T-cell (primary cell): ENCODE data around the gene CKM. TPM values are rescaled to one million over a fixed set of nuclear protein-coding genes. Genes with fewer than 3 reads are reported as not detected.
A peak's percentile ranks its signal among the peaks of the same experiment; 100 is the strongest.
"Not testable (repeated sequence)": the region's sequence is repeated elsewhere in the genome, so short reads cannot be mapped to it uniquely, and the experiment has no call there.

ENCODE experiments used
- ATAC-seq, 4 experiments: fragments of 200-7000 bp in 3 of 4; fragments of 150-1000 bp in 1 of 4; cut with Tn5 transposase; replicated peaks in 1 of 4; 1 replicate in 3 of 4; 2 replicates in 1 of 4; pipeline ENCODE4 v1.10.0; 2021; ENCODE audit warnings: moderate library complexity in 3 of 4, mild to moderate bottlenecking in 2 of 4, moderate number of reproducible peaks in 1 of 4
- CTCF ChIA-PET, 2 donors: fragments of 300-600 bp; sonication (Branson Sonifier 250); formaldehyde crosslinking; loops; one replicate each; lab custom pipeline; 2022; ENCODE audit warnings: antibody characterized with exemption in 2 of 2; lab: Charles Lee
- POLR2A ChIA-PET, 2 donors: fragments of 300-600 bp; sonication (Branson Sonifier 250); formaldehyde crosslinking; loops; one replicate each; lab custom pipeline; 2022; ENCODE audit warnings: antibody characterized with exemption in 2 of 2; lab: Charles Lee
- DNase-seq, 35 experiments: peaks; one replicate each; pipeline versions ENCODE4 v3.0.0 to v3.0.0-alpha.2; 2013 to 2023
- H3K27ac ChIP-seq: one replicate; pipeline ENCODE4 v1.5.1; 2013; ENCODE audit warnings: low read length
- H3K27me3 ChIP-seq, 2 experiments: replicated peaks in 1 of 2; 1 replicate in 1 of 2; 2 replicates in 1 of 2; pipeline versions ENCODE4 v1.6.1 to v1.7.0; 2013; ENCODE audit warnings: low read length in 1 of 2, mixed read lengths in 1 of 2; ENCODE audit not compliant: control insufficient read depth in 2 of 2, insufficient read depth in 2 of 2; ENCODE audit errors: extremely low read depth in 1 of 2
- H3K36me3 ChIP-seq, 2 donors: 1 replicate in 1 of 2; 2 replicates in 1 of 2; pipeline versions ENCODE4 v1.6.1 to v1.7.0; 2013; ENCODE audit warnings: low read length in 1 of 2; ENCODE audit not compliant: control insufficient read depth in 2 of 2, insufficient read depth in 1 of 2; ENCODE audit errors: extremely low read depth in 1 of 2
- H3K4me1 ChIP-seq, 2 experiments: 1 replicate in 1 of 2; 2 replicates in 1 of 2; pipeline versions ENCODE4 v1.6.1 to v1.7.0; 2013; ENCODE audit warnings: low read length in 2 of 2, mixed read lengths in 1 of 2; ENCODE audit not compliant: insufficient read depth in 2 of 2, control insufficient read depth in 1 of 2; ENCODE audit errors: extremely low read depth in 1 of 2
- H3K4me3 ChIP-seq, 2 donors: 1 replicate in 1 of 2; 2 replicates in 1 of 2; pipeline versions ENCODE4 v1.5.1 to v1.7.0; 2013; ENCODE audit warnings: mild to moderate bottlenecking in 2 of 2, low read length in 1 of 2, moderate library complexity in 1 of 2; ENCODE audit not compliant: control insufficient read depth in 1 of 2; ENCODE audit errors: extremely low read depth in 1 of 2
- H3K9me3 ChIP-seq: 2 replicates; pipeline ENCODE4 v1.7.0; 2013
- H3K27ac Mint-ChIP-seq, 2 donors: one replicate each; pipeline ENCODE4 v1.8.0; 2020 to 2021; ENCODE audit warnings: mild to moderate bottlenecking in 2 of 2, mixed read lengths in 2 of 2
- H3K27me3 Mint-ChIP-seq, 2 donors: one replicate each; pipeline ENCODE4 v1.8.0; 2021 to 2022; ENCODE audit warnings: mixed read lengths in 2 of 2
- H3K36me3 Mint-ChIP-seq: one replicate; pipeline ENCODE4 v1.8.0; 2021; ENCODE audit warnings: mixed read lengths
- H3K4me1 Mint-ChIP-seq, 3 donors: one replicate each; pipeline ENCODE4 v1.8.0; 2020 to 2022; ENCODE audit warnings: mixed read lengths in 3 of 3, mild to moderate bottlenecking in 1 of 3
- H3K4me3 Mint-ChIP-seq, 3 donors: one replicate each; pipeline ENCODE4 v1.8.0; 2020 to 2022; ENCODE audit warnings: mild to moderate bottlenecking in 3 of 3, mixed read lengths in 3 of 3, moderate library complexity in 3 of 3
- H3K9me3 Mint-ChIP-seq, 3 donors: one replicate each; pipeline ENCODE4 v1.8.0; 2020 to 2022; ENCODE audit warnings: mixed read lengths in 3 of 3
- WGBS: methylation state at CpG from one replicate; pipeline ENCODE4 v1.1.5; 2013; ENCODE audit warnings: missing lambda C conversion rate; ENCODE audit not compliant: insufficient coverage; 5-methylcytosine and 5-hydroxymethylcytosine counted together
- total RNA-seq, 35 experiments: library from RNA in 6 of 35; stranded (reverse) in 6 of 35; fragments of 120-200 nt in 1 of 35; gene quantifications; one replicate each; pipeline versions ENCODE4 v1.2.1 to v1.2.4 and lab custom pipeline; 2013 to 2026

The CKM gene
- total RNA-seq, 5 donors from 2014 or later (not counting 1 experiment from before 2014, with no cell fraction given) = not detected

DNA sequence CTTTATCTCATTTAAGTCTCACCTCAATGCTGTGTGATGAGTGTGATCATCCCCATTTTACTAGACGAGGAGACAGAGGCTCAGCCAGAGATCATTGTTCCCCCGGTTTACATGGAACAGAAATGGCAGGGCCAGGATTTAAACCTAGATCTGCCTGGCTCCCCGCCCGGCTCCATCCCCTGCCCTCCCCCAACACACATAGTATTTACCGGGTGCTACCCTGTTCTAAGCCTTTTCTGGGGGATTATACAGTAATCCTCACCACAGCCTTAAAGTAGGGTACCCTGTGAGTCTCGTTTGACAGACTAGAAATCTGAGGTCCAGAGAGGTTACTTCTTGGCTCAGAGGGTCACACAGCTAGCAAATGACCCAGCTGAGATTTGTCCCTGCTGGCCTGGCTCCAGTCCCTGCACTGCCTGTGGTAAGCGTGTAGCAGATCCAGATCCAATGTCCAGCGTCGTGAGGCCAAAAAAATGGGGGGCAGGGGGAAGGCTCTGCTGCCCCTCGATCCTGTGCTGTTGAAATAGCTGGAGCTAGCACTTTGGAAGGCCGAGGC lies 14.1 kb upstream of the CKM start:
- Histone ChIP-seq H3K27ac (no peak overlapping the region), H3K27me3 (peaks cover 6 to 56% of the 10 kb centered on the region in 2 experiments), H3K4me1 (peaks cover 0 to 14% of the 10 kb centered on the region in 2 experiments), H3K4me3 (no peak overlapping the region), H3K36me3 (no peaks in the 10 kb centered on the region), H3K9me3 (no peaks in the 10 kb centered on the region)
- Mint-ChIP-seq H3K36me3 (no peaks in the 10 kb centered on the region), H3K9me3 (no peaks in the 10 kb centered on the region), H3K4me3 (no peak overlapping the region), H3K4me1 (peaks cover 6 to 16% (median 8%) of the 10 kb centered on the region in 3 donors), H3K27ac (no peak overlapping the region), H3K27me3 (peaks cover 22 to 24% of the 10 kb centered on the region in 2 donors)
- WGBS = 72% methylated on average over 4 of the region's 11 CpGs
- POLR2A ChIA-PET = interaction anchor here in 1 of 2 donors (0.7 kb wide), 1 partner anchor 136 kb away, joined by 10 read pairs; no protein-coding TSS in a partner anchor
- ATAC-seq (no peak), DNase-seq (no peak)
- CTCF ChIA-PET = interaction anchor here in 1 of 2 donors (0.7 kb wide), 1 partner anchor 1676 kb away, joined by 3 read pairs; no protein-coding TSS in a partner anchor

DNA sequence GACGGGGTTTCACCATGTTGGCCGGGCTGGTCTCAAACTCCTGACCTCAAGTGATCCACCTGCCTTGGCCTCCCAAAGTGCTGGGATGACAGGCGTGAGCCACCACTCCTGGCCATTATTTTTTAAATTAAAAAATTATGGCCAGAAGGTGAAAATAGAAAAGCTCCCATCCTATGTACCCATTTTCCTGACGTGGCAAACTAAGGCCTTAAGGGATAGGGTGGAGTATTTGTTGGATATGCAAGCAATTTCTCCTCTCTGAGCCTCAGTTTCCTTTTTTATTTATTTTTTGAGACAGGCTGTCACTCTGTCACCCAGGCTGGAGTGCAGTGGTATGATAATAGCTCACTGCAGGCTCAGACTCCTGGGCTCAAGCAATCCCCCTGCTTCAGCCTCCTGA lies 12.2 kb upstream of the CKM start:
- H3K27me3 ChIP-seq = peaks cover 0 to 46% of the 10 kb centered on the region in 2 experiments
- WGBS = 100% methylated on average over 2 of the region's 4 CpGs
- H3K9me3 Mint-ChIP-seq, ATAC-seq, DNase-seq, H3K4me1 ChIP-seq, H3K4me3 Mint-ChIP-seq, H3K27ac ChIP-seq, H3K4me1 Mint-ChIP-seq, CTCF ChIA-PET, POLR2A ChIA-PET, H3K4me3 ChIP-seq, H3K9me3 ChIP-seq, H3K27ac Mint-ChIP-seq, H3K36me3 ChIP-seq, H3K36me3 Mint-ChIP-seq: not testable (repeated sequence)
- H3K27me3 Mint-ChIP-seq = peaks cover 17 to 19% of the 10 kb centered on the region in 2 donors

DNA sequence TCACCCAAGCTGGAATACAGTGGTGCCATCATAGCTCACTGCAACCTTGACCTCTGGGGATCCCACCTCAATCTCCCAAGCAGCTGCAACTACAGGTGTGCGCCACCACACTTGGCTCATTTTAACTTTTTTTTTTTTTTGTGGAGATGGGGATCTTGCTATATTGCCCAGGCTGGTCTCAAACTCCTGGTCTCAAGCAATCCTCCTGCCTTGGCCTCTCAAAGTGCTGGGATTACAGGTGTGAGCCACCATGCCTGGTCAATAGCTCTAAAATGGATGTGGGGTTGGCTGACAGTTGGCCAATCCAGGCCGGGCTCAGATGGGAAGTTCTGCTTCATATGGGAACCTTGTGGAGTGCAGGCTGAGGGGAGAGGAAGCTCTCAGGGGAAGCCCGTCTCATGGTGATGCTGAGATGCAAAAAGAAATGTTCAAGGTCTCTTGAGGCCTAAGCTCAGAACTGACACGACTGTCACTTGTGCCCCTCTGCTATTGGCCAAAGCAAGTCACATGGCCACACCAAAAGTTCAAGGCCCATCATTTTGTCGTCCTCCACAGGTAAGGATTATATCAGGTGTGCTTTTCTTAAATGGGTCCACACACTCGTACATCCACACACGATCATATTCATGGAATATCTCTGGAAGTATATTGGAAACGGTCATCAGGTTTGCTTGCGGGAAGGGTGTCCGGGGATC lies 11.1 kb upstream of the CKM start:
- CTCF ChIA-PET = interaction anchor here in 1 of 2 donors (0.6 kb wide), 1 partner anchor 67 kb away, joined by 5 read pairs; no protein-coding TSS in a partner anchor
- H3K27ac ChIP-seq = no peak overlapping the region
- H3K36me3 ChIP-seq = no peaks in the 10 kb centered on the region
- Mint-ChIP-seq H3K4me1 (peaks cover 3 to 6% (median 3%) of the 10 kb centered on the region in 3 donors), H3K4me3 (no peak overlapping the region), H3K36me3 (no peaks in the 10 kb centered on the region), H3K27ac (no peak overlapping the region), H3K9me3 (no peaks in the 10 kb centered on the region), H3K27me3 (peaks cover 10 to 11% of the 10 kb centered on the region in 2 donors)
- POLR2A ChIA-PET = interaction anchor here in 1 of 2 donors (0.6 kb wide), 2 partner anchors 10 to 209 kb away, joined by 3 to 4 read pairs; no protein-coding TSS in a partner anchor
- peaks cover 0 to 5% of the 10 kb centered on the region in 2 experiments for H3K4me1 ChIP-seq
- no peak for ATAC-seq
- H3K4me3 ChIP-seq = no peak overlapping the region
- WGBS = 85% methylated on average over 3 of the region's 10 CpGs
- no peaks in the 10 kb centered on the region for H3K9me3 ChIP-seq
- no peak for DNase-seq
- peaks cover 0 to 37% of the 10 kb centered on the region in 2 experiments for H3K27me3 ChIP-seq

DNA sequence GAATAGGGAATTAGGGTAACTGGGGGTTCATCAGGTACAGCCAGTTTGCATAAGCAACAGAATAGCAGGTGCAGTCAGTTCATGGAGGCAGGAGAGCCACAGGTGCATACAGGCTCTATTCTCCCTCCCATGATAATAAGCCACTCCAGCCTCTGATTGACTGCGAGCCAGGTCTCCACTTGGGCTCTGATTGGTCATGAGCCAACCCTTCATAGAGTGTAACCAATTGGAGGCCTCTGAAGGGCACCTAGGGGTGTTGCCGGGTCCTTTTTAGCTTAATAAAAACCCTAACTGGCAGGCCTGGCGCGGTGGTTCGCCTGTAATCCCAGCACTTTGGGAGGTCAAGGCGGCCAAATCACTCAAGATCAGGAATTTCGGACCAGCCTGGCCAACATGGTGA lies 8.7 kb upstream of the CKM start:
- ATAC-seq (no peak), DNase-seq (no peak)
- Histone ChIP-seq H3K27ac (no peak overlapping the region), H3K4me1 (no peaks in the 10 kb centered on the region), H3K9me3 (no peaks in the 10 kb centered on the region), H3K4me3 (no peak overlapping the region), H3K27me3 (peaks cover 0 to 24% of the 10 kb centered on the region in 2 experiments), H3K36me3 (no peaks in the 10 kb centered on the region)
- Mint-ChIP-seq H3K36me3 (no peaks in the 10 kb centered on the region), H3K9me3 (no peaks in the 10 kb centered on the region), H3K27me3 (peaks cover 2 to 5% of the 10 kb centered on the region in 2 donors), H3K4me3 (no peak overlapping the region), H3K27ac (no peak overlapping the region), H3K4me1 (no peaks in the 10 kb centered on the region)
- WGBS = 82% methylated on average over 7 of the region's 7 CpGs
- ChIA-PET POLR2A (no interaction called here), CTCF (no interaction called here)

DNA sequence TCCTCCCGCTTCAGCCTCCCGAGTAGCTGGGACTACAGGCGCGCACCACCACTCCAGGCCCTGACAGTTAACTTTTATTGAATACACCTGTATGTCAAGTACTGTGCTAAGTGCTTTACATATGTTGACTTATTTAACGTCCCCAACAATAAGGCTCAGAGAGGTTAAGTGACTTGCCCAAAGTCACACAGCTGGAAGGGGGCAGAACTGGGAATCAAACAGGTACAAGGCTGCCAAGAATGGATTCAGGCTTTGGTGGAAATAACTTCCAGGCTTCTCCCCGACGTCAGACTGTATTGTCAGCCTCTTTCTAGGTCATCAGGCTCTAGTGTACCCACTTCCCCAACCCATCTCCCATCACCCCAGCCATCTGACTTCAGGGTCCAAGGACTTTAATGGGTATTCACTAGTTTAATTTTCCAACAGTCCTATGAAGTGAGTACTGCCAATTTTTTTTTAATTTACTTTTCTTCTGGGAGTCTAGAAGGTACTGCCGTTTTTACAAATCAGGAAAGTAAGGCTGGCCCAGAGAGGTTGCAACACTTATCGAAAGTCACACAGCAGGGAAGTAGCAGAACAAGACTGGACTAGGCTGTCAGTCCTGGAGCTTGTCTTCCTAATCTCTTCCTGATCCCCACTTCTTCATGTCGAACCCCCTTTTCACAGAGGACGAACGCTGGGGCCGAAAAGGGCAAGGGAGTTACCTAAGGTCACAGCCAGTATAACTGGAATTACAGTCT lies 4.9 kb upstream of the CKM start:
- no peak overlapping the region for H3K4me3 Mint-ChIP-seq
- 66% methylated on average over 6 of the region's 13 CpGs for WGBS
- Histone ChIP-seq H3K4me1 (peaks cover 0 to 11% of the 10 kb centered on the region in 2 experiments), H3K4me3 (no peak overlapping the region), H3K27ac (no peak overlapping the region), H3K36me3 (no peaks in the 10 kb centered on the region), H3K27me3 (peaks cover 0 to 49% of the 10 kb centered on the region in 2 experiments), H3K9me3 (no peaks in the 10 kb centered on the region)
- no peaks in the 10 kb centered on the region for H3K36me3 Mint-ChIP-seq
- no peaks in the 10 kb centered on the region for H3K9me3 Mint-ChIP-seq
- no peak overlapping the region for H3K27ac Mint-ChIP-seq
- POLR2A ChIA-PET = no interaction called here
- CTCF ChIA-PET = no interaction called here
- DNase-seq = no peak
- H3K27me3 Mint-ChIP-seq = peaks cover 12 to 27% of the 10 kb centered on the region in 2 donors
- H3K4me1 Mint-ChIP-seq = no peaks in the 10 kb centered on the region
- ATAC-seq = no peak

DNA sequence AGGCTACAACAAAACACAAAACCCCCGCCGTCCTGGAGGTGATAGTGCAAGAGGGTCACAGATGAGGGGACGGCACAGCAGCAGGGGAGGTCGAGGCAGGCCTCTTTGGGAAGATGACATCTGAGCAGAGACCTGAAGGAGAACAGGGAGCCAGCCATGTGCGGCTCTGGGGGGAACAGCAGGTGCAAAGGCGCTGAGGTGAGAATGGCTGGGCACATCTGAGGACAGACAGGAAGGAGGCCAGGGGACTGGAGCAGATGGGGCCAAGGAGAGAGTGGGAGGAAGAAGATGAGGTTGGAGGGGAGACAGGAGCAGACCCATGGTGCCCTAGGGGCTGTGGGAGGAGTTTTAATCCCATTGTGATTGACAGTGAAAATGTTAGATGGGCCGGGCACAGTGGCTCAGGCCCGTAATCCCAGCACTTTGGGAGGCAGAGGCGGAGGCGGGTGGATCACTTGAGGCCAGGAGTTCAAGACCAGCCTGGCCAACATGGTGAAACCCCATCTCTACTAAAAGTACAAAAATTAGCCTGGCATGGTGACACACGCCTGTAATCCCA lies 1.8 kb upstream of the CKM start:
- no peaks in the 10 kb centered on the region for H3K36me3 ChIP-seq
- Mint-ChIP-seq H3K9me3 (no peaks in the 10 kb centered on the region), H3K4me3 (no peak overlapping the region), H3K27me3 (peaks cover 17 to 42% of the 10 kb centered on the region in 2 donors), H3K36me3 (no peaks in the 10 kb centered on the region), H3K4me1 (no peaks in the 10 kb centered on the region), H3K27ac (peak overlapping the region in 1 of 2 donors; percentile 4)
- no peak overlapping the region for H3K27ac ChIP-seq
- H3K4me1 ChIP-seq = peaks cover 0 to 11% of the 10 kb centered on the region in 2 experiments
- CTCF ChIA-PET = no interaction called here
- WGBS = 57% methylated on average over 5 of the region's 11 CpGs
- no peak for ATAC-seq
- H3K27me3 ChIP-seq = peaks cover 0 to 61% of the 10 kb centered on the region in 2 experiments
- POLR2A ChIA-PET = interaction anchor here in 1 of 2 donors (1.0 kb wide), 1 partner anchor 9 kb away, joined by 3 read pairs; no protein-coding TSS in a partner anchor
- no peaks in the 10 kb centered on the region for H3K9me3 ChIP-seq
- DNase-seq = no peak
- H3K4me3 ChIP-seq = no peak overlapping the region
